Measurements from ENCODE around the gene WDR27.

The WDR27 gene

DNA sequence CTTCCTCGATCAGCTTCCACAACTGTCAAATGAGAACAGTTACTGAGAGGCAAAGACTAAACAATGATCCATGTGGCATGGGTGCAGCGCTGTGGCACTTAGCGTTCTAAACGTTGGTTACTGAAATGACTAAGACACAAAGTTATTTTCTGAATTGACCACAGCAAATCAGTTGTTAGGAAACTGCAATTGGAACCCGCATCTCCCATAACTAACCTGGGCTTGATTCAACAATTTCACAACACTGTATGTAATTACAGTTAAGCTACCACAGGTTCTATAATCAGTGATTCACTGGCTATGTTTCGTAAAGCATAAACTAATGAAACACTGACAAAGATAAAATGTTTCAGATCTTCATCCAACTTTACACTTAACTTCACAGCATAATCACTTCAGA, 12.5 kb downstream of the WDR27 start (continued):
- TF ChIP-seq ZNF670 (tag by site-specific recombination; IDR thresholded peaks at IDR 0.05; ENCODE audit: low read depth) (no peak), TRIM28 (IDR thresholded peaks at IDR 0.05; ENCODE audit: borderline replicate concordance, low read length) (no peak), ZNF18 (tag by site-specific recombination; IDR thresholded peaks at IDR 0.05) (no peak), ZBTB17 (tag by site-specific recombination; IDR thresholded peaks at IDR 0.05) (no peak), ZBTB11 (tag by site-specific recombination; conservative IDR thresholded peaks at IDR 0.05; ENCODE audit: low read depth) (no peak), ZNF521 (tag by site-specific recombination; IDR thresholded peaks at IDR 0.05) (no peak)

DNA sequence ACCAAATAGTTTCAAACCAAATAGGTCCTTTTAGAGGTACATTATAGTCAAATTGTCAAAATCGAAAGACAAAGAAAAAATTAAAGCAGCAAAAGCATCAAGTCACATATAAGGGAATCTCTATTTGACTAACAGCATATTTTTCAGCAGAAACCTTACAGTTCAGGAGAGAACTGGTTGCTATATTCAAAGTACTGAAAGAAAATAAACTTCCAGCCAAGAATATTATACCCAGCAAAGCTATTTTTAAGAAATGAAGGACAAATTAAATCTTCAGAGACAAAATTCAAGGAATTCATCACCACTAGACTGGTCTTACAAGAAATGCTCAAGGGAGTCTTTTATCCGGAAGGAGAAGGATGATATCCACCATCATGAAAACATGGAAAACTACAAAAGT, 16.0 kb downstream of the WDR27 start:
- Histone ChIP-seq H3K36me3 (ENCODE audit: control insufficient read depth in 2 of 2, insufficient read depth in 1 of 2, low read length in 2 of 2) (peaks cover 16 to 87% of the 10 kb centered on the region in 2 experiments), H3K27ac (ENCODE audit: extremely low read depth, low read depth, low read length) (no peak overlapping the region), H3K4me3 (ENCODE audit: low read depth, low read length) (no peak overlapping the region), H3K9me3 (ENCODE audit: control insufficient read depth, insufficient read depth, low read depth, low read length) (no peaks in the 10 kb centered on the region), H3K4me1 (ENCODE audit: control insufficient read depth, insufficient read depth, low read length) (no peaks in the 10 kb centered on the region)
- POLR2A ChIA-PET = no interaction called here
- TF ChIP-seq TRIM28 (IDR thresholded peaks at IDR 0.05; ENCODE audit: borderline replicate concordance, low read length) = peak; percentile 65; the same call in 1 of the 2 replicates
- TF ChIP-seq SETDB1 (IDR thresholded peaks at IDR 0.05; ENCODE audit: insufficient read length, low read length) = peak; percentile 97
- TF ChIP-seq ZNF571 (tag by site-specific recombination; IDR thresholded peaks at IDR 0.05) = no peak
- CTCF ChIA-PET = no interaction called here

- ChIA-PET CTCF (no interaction called here), POLR2A (no interaction called here)
- Histone ChIP-seq H3K27ac (ENCODE audit: extremely low read depth, low read depth, low read length) (no peak overlapping the region), H3K36me3 (ENCODE audit: control insufficient read depth in 2 of 2, insufficient read depth in 1 of 2, low read length in 2 of 2) (peaks cover 16 to 82% of the 10 kb centered on the region in 2 experiments), H3K4me3 (ENCODE audit: low read depth, low read length) (no peak overlapping the region), H3K4me1 (ENCODE audit: control insufficient read depth, insufficient read depth, low read length) (no peaks in the 10 kb centered on the region), H3K9me3 (ENCODE audit: control insufficient read depth, insufficient read depth, low read depth, low read length) (no peaks in the 10 kb centered on the region)
- no peak for TF ChIP-seq KLF7 (tag by site-specific recombination; IDR thresholded peaks at IDR 0.05; ENCODE audit: borderline replicate concordance)
- TF ChIP-seq ZSCAN4 (tag by site-specific recombination; IDR thresholded peaks at IDR 0.05) = no peak
- no peak for TF ChIP-seq ZNF155 (tag by site-specific recombination; IDR thresholded peaks at IDR 0.05)
- no peak for TF ChIP-seq ZNF221 (tag by site-specific recombination; IDR thresholded peaks at IDR 0.05; ENCODE audit: borderline replicate concordance)
- TF ChIP-seq, protein P1, sequence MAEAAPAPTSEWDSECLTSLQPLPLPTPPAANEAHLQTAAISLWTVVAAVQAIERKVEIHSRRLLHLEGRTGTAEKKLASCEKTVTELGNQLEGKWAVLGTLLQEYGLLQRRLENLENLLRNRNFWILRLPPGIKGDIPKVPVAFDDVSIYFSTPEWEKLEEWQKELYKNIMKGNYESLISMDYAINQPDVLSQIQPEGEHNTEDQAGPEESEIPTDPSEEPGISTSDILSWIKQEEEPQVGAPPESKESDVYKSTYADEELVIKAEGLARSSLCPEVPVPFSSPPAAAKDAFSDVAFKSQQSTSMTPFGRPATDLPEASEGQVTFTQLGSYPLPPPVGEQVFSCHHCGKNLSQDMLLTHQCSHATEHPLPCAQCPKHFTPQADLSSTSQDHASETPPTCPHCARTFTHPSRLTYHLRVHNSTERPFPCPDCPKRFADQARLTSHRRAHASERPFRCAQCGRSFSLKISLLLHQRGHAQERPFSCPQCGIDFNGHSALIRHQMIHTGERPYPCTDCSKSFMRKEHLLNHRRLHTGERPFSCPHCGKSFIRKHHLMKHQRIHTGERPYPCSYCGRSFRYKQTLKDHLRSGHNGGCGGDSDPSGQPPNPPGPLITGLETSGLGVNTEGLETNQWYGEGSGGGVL (tag by site-specific recombination; IDR thresholded peaks at IDR 0.05) = no peak
- no peak for TF ChIP-seq ZNF555 (tag by site-specific recombination; conservative IDR thresholded peaks at IDR 0.05)
- TF ChIP-seq ZNF664 (tag by site-specific recombination; IDR thresholded peaks at IDR 0.05) = no peak
- no peak for TF ChIP-seq ZNF433 (tag by site-specific recombination; IDR thresholded peaks at IDR 0.05; ENCODE audit: low read depth)
- TF ChIP-seq ZNF350 (tag by site-specific recombination; IDR thresholded peaks at IDR 0.05) = no peak
- no peak for TF ChIP-seq TSHZ1 (tag by site-specific recombination; IDR thresholded peaks at IDR 0.05; ENCODE audit: borderline replicate concordance)
- TF ChIP-seq ZNF521 (tag by site-specific recombination; IDR thresholded peaks at IDR 0.05) = no peak
- TF ChIP-seq ZNF133 (tag by site-specific recombination; IDR thresholded peaks at IDR 0.05) = no peak
Measured at GRCh38 chr6:169684056-169684455, 17.8 kb downstream of the WDR27 start.

All from HEK293 (cell line).